Subcutaneous adipose tissue (tissue), 4 donors: Measurements from ENCODE around the gene SYTL1. TPM values are rescaled to one million over a fixed set of nuclear protein-coding genes. Genes with fewer than 3 reads are reported as not detected.

Source experiments
- total RNA-seq, 4 donors: library from RNA; depleted of rRNA; stranded (reverse); fragments of >200 nt; gene quantifications; one replicate each; pipeline ENCODE4 v1.1.0, GENCODE V29; 2016
- TF ChIP-seq, protein P1 (sequence below): fragments of 450-650 bp; IDR thresholded peaks from one replicate; pipeline ENCODE4 v1.5.1; 2016; ENCODE audit warnings: low read depth, mild to moderate bottlenecking, control low read depth, antibody characterized with exemption, moderate library complexity

Gene SYTL1
- total RNA-seq, 4 donors from 2014 or later = 0.94 to 1.9 (median 1.1) TPM; not detected in 1

DNA sequence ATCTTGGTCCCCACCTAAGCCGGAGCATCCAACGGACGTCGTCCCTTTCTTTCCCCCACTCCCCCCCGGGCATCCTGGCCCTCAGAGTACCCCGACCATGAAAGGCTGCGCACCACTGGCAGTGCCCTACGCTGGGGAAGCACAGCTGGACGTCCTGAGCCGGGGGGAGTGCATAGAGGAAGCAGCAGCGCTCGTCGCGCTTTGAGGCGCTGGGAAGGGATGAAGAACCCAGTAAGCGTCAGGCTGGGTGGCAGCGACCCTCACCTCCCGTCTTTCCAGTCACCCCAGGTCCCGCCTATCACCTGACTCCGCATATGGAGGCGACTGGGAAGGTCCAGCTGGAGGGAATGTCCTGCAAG is 19.2 kb downstream of the SYTL1 start:
- TF ChIP-seq, protein P1, sequence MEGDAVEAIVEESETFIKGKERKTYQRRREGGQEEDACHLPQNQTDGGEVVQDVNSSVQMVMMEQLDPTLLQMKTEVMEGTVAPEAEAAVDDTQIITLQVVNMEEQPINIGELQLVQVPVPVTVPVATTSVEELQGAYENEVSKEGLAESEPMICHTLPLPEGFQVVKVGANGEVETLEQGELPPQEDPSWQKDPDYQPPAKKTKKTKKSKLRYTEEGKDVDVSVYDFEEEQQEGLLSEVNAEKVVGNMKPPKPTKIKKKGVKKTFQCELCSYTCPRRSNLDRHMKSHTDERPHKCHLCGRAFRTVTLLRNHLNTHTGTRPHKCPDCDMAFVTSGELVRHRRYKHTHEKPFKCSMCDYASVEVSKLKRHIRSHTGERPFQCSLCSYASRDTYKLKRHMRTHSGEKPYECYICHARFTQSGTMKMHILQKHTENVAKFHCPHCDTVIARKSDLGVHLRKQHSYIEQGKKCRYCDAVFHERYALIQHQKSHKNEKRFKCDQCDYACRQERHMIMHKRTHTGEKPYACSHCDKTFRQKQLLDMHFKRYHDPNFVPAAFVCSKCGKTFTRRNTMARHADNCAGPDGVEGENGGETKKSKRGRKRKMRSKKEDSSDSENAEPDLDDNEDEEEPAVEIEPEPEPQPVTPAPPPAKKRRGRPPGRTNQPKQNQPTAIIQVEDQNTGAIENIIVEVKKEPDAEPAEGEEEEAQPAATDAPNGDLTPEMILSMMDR = no peak

- TF ChIP-seq, protein P1 = no peak
Measured at GRCh38 chr1:27361553-27361952, 19.7 kb downstream of the SYTL1 start.

DNA sequence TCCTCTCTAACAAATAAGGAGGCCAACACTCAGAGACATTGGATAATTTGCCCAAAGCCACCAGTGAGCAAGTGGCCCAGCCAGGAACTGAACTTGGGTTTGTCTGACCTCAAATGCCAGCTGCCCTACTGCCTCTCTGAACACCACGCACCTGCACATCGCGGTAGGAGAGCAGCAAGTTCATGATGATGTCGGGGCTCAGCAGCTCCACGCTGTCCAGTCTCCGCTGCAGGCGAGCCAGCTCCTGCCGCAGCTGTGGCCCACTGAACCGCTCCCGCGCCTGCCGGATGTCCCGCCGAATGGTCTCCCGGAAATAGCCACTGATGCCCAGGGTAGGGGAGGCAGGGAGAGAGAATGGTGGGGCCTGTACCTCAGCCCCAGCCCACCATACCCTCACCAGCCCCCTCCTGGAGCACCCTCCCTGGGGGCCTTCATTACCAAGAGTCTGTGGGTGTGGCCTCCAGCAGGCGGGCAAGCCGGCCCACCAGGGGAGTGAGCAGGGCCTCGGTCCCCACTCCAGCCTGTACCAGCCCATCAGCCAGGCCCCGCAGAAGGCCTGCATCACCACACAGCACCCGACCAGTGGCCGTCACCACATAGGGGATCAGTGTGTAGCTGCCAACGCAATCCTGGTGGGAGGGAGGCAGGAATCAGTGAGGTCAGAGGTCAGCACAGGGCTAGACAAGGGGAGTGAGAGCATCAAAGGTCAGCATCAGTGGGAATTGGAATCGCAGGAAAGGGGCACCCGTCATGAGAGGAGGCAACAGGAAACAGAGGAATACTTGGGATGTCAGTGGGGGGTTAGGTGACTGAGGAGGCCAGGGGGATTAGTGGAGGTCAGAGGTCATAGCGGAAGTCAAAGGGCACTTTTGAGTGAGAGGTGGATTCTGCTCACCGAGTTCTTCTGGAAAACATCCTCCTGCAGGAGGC is 22.2 kb downstream of the SYTL1 start:
- TF ChIP-seq, protein P1 = no peak

DNA sequence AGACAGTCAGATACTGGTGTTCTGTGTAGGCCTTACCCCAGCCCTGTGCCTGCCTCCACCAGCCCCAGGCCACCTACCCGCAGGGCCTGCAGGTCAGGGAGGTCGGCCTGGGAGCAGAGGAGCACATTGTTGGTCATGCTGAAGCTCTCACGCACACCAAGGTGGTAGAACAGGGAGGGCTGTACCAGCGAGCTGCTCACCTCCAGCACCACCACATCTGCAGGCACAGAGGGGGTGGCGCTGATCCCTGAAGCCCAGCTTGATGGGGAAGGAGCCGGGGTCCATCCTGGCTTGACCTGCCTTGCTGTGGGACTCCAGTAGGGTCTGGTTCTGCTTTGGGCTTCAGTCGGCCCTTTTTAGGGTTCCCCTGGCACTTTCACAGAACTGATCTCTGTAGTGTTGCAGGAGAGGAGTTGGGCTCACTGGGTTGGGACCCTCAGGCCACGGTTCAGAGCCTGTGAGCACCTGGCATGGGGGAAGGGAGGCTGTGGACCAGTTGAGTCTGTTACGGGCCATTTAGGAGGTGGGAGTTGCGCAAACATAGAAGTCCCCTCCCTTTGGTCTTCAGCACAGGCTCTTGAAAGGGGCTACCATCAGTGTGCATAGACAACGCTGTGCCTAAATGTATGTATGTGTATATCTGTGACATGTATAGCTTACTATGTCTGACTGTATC is 23.0 kb downstream of the SYTL1 start:
- TF ChIP-seq, protein P1 = no peak

DNA sequence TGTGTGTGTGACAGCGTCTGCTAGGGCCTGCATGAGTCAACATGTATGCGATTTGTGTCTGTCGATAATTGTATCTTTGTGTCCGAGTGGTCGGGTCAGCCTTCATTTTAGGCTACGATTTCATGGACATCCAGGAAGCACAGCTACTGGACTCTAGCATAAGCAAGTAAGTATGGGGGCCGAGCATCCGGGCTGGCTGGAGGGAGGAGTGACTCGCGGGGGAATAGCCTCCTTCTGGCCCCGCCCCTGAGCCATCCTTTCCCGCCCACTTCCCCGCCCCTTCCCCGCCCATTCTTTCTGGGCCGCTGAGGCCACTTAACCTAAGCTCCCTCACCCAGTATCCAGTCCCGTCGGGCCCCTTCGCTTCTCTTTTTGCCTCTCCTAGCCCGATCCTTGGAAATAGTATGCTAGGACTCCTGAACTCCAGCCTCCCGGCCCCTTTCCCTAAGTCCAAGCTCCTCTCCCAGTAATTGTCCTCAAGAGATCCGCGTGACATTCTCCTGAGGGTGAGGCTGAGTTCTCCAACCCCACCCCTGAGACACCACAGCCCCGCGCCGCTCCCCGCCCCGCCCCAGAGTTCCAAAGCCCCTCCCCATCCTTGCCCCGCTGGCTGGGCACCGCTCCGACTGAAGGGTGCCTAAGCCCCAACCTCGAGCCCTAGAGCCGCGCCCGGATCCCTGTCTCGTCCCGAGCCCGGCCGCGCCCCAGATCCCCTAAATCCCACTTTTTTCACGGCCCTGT is 23.7 kb downstream of the SYTL1 start:
- TF ChIP-seq, protein P1 = no peak

GRCh38 chr1:27366113-27366410 is 24.2 kb downstream of the SYTL1 start:
- TF ChIP-seq, protein P1 = no peak
